HG03442 (cell line): ENCODE results near the gene FEZF1.

Experiments used
- ATAC-seq: cut with Tn5 transposase; IDR thresholded peaks from one replicate; pipeline ENCODE4 v1.9.1; 2021; ENCODE audit warnings: mild to moderate bottlenecking, moderate library complexity; ENCODE audit not compliant: unreplicated experiment

The FEZF1 gene

DNA sequence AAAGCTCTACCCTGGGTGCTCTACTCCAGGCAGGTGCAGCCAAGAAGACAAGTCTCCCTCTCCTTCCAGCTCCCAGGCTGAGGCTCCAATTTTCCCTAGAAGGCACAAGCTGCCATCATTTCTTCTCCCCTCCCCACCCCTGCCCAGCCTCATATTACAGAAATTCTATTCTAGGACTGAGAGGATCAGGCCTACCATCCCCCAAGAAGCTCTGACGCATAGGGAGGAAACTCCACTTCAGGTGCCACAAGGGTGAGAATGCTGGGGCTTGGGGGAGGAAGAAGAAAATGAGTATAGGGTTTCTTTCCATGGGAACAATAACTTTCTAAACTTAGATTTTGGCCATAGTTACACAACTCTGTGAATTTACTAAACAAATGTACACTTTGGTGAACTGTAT, 35.3 kb downstream of the FEZF1 start:
- no peak for ATAC-seq

- ATAC-seq = no peak
Observed at GRCh38 chr7:122268101-122268500, 36.4 kb downstream of the FEZF1 start.

DNA sequence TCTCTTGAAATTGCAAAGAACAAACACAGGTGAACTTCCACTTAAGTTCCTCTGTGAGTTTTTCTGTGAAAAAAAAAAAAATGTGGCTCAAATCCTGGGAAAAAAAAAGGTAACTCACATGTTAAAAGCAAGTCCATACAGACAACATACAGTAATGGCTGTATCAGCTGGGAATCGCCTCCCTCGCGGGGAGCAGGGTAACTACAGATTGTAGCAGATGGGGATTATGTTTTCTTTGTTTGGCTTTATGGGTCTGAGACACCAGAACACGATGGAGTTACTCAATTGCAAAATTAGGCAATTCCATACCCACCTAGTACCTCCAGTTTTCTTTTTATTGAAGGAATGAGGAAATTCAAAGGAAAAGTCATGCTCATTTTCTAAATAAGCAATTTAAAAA, 42.3 kb downstream of the FEZF1 start:
- no peak for ATAC-seq

DNA sequence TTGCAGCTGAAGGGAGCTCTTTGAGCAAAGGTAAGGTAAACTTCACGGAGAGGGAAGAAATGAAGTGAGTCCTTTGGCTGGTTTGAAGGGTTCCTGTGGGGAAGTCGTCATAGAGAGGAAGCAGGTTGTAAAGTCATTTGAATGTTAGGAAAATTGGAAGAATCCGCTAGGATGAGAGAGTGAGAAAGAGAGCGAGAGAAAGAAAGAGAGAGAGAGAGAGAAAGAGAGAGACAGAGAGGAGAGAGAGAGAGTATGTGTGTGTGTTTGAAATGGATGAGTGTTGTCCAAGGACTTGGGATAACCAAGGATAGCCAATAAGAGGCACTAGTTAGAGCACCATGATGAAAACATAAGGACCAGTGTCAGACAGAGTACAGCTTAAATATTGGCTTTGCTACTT, 43.1 kb downstream of the FEZF1 start:
- ATAC-seq = no peak

DNA sequence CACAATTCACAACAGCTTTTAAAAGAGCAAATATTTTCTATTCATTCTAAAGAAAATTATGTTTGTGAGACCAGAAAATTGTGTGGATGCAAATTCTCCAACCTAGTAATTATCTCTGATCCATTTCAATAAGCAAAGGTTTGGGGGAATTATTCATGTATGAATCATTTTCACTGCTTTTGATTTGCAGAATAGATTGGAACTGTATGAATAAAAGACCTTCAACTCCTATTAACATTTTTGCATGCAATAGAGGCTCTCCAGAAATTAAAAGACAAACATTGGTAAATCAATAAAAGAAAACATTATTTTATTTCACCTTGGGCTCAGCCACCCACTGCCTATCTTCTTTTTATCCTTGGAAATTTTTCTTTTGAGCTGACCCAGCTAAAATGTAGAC, 43.5 kb downstream of the FEZF1 start:
- ATAC-seq = no peak

GRCh38 chr7:122260336-122260735, 44.2 kb downstream of the FEZF1 start:
- no peak for ATAC-seq

DNA sequence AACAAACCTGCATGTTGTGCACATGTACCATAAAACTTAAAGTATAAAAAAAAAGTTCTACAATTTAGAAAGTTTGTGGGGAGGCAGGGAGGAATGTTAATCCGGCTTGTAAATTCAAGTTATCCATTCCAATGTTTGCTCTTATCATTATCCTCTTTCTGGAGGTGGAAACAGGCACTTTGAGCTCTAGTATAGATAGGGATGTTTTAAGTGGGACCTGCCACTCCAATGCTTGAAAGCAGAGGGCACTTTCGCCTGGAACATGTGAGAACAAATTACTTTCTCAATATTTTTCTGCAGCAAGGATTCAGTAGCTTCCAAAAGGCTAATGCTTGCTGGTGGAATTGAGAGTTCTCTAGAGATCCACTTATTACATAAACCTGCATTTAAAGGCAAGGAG, 45.6 kb downstream of the FEZF1 start:
- no peak for ATAC-seq

DNA sequence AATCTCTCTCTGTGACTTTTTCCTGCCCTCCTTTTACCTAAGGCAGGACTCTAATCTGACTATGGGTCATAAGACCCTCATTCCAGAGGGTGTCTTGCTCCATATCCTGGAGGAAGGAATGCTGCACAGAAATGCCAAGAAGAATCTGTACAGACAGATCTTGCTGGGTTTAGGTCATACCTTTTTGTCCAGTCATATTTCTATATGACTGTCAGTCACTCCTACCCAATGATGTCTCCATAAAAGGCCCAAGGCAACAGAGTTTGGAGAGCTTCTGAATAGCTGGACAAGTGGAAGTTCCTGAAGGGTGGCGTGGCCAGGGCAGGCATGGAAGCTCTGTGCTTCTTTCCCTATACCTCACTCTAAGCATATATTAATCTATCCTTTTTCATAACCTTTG, 47.5 kb downstream of the FEZF1 start:
- no peak for ATAC-seq

- no peak for ATAC-seq
Observed at GRCh38 chr7:122256046-122256445, 48.5 kb downstream of the FEZF1 start.

DNA sequence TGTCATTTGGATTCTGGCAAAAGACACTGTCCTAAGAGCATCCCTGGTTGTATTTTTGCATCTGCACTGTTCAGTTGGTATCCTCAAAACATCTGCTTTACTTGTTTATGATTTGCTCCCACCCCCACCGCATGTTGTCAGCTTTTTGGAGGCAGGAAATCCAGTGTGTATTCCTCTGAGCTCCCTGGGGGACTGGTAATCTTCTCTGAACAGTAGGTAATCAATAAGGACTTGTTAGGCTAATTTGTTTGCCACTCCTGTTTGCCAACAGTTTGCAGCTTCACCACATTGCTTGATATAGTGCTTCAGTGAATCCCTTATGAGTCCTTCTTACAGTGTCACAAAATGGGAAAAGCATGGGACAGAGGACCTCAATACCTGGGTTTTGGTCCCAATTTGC, 49.1 kb downstream of the FEZF1 start:
- no peak for ATAC-seq
